ENCODE results near the gene PLCL1.

GRCh38 chr2:197793456-197793855 lies 10.9 kb upstream of the PLCL1 start:
- TF ChIP-seq CTCF (IDR thresholded peaks at IDR 0.05) (no peak), POLR2A (IDR thresholded peaks at IDR 0.05) (no peak), POLR2AphosphoS5 (IDR thresholded peaks at IDR 0.05) (no peak)

All from prostate gland (tissue), 2 donors.